Uterus (tissue), 2 donors: Measurements from ENCODE around the gene RBBP8NL.

ENCODE experiments used
- CTCF ChIP-seq, 4 experiments: fragments of 200-600 bp in 2 of 4; fragments of 450-650 bp in 2 of 4; sonication (generic) in 2 of 4; IDR thresholded peaks; one replicate each; pipeline ENCODE4 v1.5.1; 2016 to 2019; ENCODE audit warnings: antibody characterized with exemption in 4 of 4, mild to moderate bottlenecking in 2 of 4, moderate library complexity in 1 of 4
- POLR2A ChIP-seq, 2 donors: fragments of 450-650 bp; IDR thresholded peaks; one replicate each; pipeline ENCODE4 v1.6.1; 2016; ENCODE audit warnings: antibody characterized with exemption in 2 of 2, mild to moderate bottlenecking in 1 of 2, moderate library complexity in 1 of 2

- TF ChIP-seq CTCF (IDR thresholded peaks at IDR 0.05), result no peak
- TF ChIP-seq POLR2A (IDR thresholded peaks at IDR 0.05), result no peak
Observed at GRCh38 chr20:62368392-62368975, 58.9 kb downstream of the RBBP8NL start.
